HepG2 (cell line): ENCODE measurements around the gene TKFC. TPM values are rescaled to one million over a fixed set of nuclear protein-coding genes. Genes with fewer than 3 reads are reported as not detected.

ENCODE experiments used
- FOXO1 ChIP-seq: sonication (generic); formaldehyde crosslinking; IDR thresholded peaks from 2 replicates; pipeline ENCODE4 v1.4.0; 2020; ENCODE audit warnings: missing genetic modification reagents
- GABPB1 ChIP-seq: IDR thresholded peaks from 2 replicates; pipeline ENCODE4 v1.6.1; 2016; ENCODE audit warnings: mild to moderate bottlenecking, missing genetic modification reagents, moderate library complexity, missing compliant biosample characterization
- HDAC6 ChIP-seq: fragments of 200-600 bp; sonication (generic); IDR thresholded peaks from 2 replicates; pipeline ENCODE4 v1.7.0; 2017; ENCODE audit warnings: mild to moderate bottlenecking, antibody characterized with exemption, low read length, low read depth
- KLF6 ChIP-seq: IDR thresholded peaks from 2 replicates; pipeline ENCODE4 v1.8.0; 2016; ENCODE audit warnings: missing biosample characterization, missing genetic modification reagents
- MAFK ChIP-seq, 2 experiments: IDR thresholded peaks in 1 of 2; conservative IDR thresholded peaks in 1 of 2; 2 replicates each; pipeline ENCODE4 v1.6.1; 2011; ENCODE audit warnings: improper control_type of control experiment in 2 of 2, low read length in 2 of 2
- NCOA1 ChIP-seq: sonication (generic); formaldehyde crosslinking; IDR thresholded peaks from 2 replicates; pipeline ENCODE4 v1.9.0; 2021; ENCODE audit warnings: missing genetic modification reagents
- RORA ChIP-seq: sonication (generic); formaldehyde crosslinking; IDR thresholded peaks from 2 replicates; pipeline ENCODE4 v1.5.0; 2020; ENCODE audit warnings: mild to moderate bottlenecking, missing genetic modification reagents, moderate library complexity
- RXRB ChIP-seq: IDR thresholded peaks from 2 replicates; pipeline ENCODE4 v1.6.1; 2016; ENCODE audit warnings: borderline replicate concordance, missing genetic modification reagents, missing compliant biosample characterization
- SNAPC4 ChIP-seq: sonication (generic); formaldehyde crosslinking; IDR thresholded peaks from 2 replicates; pipeline ENCODE4 v1.4.0; 2020; ENCODE audit warnings: mild to moderate bottlenecking, missing genetic modification reagents
- YEATS2 ChIP-seq: sonication (generic); formaldehyde crosslinking; IDR thresholded peaks from 2 replicates; pipeline ENCODE4 v1.4.0; 2020; ENCODE audit warnings: missing genetic modification reagents, borderline replicate concordance
- ZFP36L2 ChIP-seq: sonication (generic); formaldehyde crosslinking; IDR thresholded peaks from 2 replicates; pipeline ENCODE4 v1.4.0; 2020; ENCODE audit warnings: missing genetic modification reagents
- ZNF468 ChIP-seq: sonication (generic); formaldehyde crosslinking; IDR thresholded peaks from 2 replicates; pipeline ENCODE4 v1.8.0; 2022; ENCODE audit warnings: mild to moderate bottlenecking, moderate library complexity, missing genetic modification reagents
- ZNF775 ChIP-seq: sonication (generic); formaldehyde crosslinking; IDR thresholded peaks from 2 replicates; pipeline ENCODE4 v1.4.0; 2020; ENCODE audit warnings: missing genetic modification reagents, mild to moderate bottlenecking, moderate library complexity, borderline replicate concordance
- polyA plus RNA-seq, 8 experiments: library from polyadenylated mRNA; depleted of rRNA in 3 of 8; stranded (reverse) in 7 of 8; unstranded in 1 of 8; fragments of >200 nt; fragmentation: Illumina TruSeq in 4 of 8; extraction: Trizol in 4 of 8; gene quantifications; 2 replicates each; pipeline versions ENCODE4 v1.2.1 to v1.2.3, GENCODE V29; 2011 to 2016; ENCODE audit warnings: low read depth in 4 of 8, missing spikeins in 1 of 8, mixed read lengths in 1 of 8; ENCODE audit not compliant: insufficient read depth in 1 of 8
- total RNA-seq, 5 experiments: library from RNA; depleted of rRNA; stranded (reverse); fragments of >200 nt; fragmentation: Illumina TruSeq; extraction: Trizol; gene quantifications; 2 replicates each; pipeline ENCODE4 v1.2.3, GENCODE V29; 2016; ENCODE audit warnings: low read depth in 1 of 5
- TF ChIP-seq, protein P1 (sequence below): IDR thresholded peaks from 2 replicates; pipeline ENCODE4 v1.6.1; 2016
- TF ChIP-seq, protein P2 (sequence below): sonication (generic); formaldehyde crosslinking; IDR thresholded peaks from 2 replicates; pipeline ENCODE4 v1.9.0; 2021; ENCODE audit warnings: missing genetic modification reagents, borderline replicate concordance
- TF ChIP-seq, protein P3 (sequence below): IDR thresholded peaks from 2 replicates; pipeline ENCODE4 v1.6.1; 2016; ENCODE audit warnings: missing genetic modification reagents, missing compliant biosample characterization
- TF ChIP-seq, protein P4 (sequence below): sonication (generic); formaldehyde crosslinking; conservative IDR thresholded peaks from 2 replicates; pipeline ENCODE4 v1.4.0; 2020; ENCODE audit warnings: missing genetic modification reagents
- TF ChIP-seq, protein P5 (sequence below): sonication (generic); formaldehyde crosslinking; IDR thresholded peaks from 2 replicates; pipeline ENCODE4 v1.8.1; 2023; ENCODE audit warnings: mild to moderate bottlenecking, missing genetic modification reagents, borderline replicate concordance

TKFC gene
- total and polyA plus RNA-seq, 2 of the 13 experiments (the other 11 are each of a cell fraction or from before 2014, with no cell fraction given) = 147 to 197 TPM

DNA sequence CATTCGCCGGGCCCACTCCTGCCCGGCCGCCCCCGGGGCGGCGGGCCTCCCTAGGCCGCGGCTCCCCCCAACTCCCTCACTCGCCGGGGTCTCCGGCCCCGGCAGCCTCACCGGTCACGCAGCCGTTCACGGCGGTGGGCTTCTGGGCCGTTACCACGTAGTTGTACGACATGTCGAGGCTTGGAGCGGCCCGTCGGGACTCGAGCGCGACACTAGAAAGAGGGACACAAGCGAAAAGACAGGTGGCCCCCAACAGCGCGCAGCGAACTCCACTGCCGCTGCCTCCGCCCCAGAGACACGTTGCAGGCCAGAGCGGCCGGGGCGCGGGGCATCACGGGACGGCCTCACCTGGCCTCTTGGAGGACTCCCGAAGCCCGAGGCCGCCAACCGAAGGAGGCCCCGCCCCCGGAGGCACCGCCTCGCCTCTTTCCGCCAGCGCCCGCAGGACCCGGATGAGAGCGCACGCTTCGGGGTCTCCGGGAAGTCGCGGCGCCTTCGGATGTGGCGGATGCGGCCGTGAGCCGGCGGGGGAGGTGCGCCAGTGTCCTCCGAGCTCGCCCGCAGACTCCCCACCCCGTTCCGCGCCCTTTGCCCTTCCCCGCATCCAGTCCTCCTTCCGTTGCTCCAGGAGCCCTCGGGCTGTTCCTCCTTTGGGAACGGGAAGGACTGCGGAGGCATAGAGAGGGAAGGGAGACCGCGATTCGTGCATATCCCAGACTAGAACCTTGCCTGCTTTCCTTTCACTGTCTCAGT lies at the start of gene TKFC, which contains the start of gene DDB1 (continued):
- TF ChIP-seq, protein P1, sequence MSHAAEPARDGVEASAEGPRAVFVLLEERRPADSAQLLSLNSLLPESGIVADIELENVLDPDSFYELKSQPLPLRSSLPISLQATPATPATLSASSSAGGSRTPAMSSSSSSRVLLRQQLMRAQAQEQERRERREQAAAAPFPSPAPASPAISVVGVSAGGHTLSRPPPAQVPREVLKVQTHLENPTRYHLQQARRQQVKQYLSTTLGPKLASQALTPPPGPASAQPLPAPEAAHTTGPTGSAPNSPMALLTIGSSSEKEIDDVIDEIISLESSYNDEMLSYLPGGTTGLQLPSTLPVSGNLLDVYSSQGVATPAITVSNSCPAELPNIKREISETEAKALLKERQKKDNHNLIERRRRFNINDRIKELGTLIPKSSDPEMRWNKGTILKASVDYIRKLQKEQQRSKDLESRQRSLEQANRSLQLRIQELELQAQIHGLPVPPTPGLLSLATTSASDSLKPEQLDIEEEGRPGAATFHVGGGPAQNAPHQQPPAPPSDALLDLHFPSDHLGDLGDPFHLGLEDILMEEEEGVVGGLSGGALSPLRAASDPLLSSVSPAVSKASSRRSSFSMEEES (CRISPR knock-in tag) = peak; percentile 70
- TF ChIP-seq YEATS2 (CRISPR knock-in tag) (peak; percentile 99), GABPB1 (peak; percentile 94), ZFP36L2 (CRISPR knock-in tag) (no peak), RXRB (peak; percentile 68), HDAC6 (no peak), MAFK (conservative IDR thresholded peaks at IDR 0.05 in 1 of 2, IDR thresholded peaks at IDR 0.05 in 1 of 2; ENCODE audit: low read length in 2 of 2) (no peak), ZNF775 (CRISPR knock-in tag) (no peak), FOXO1 (peak; percentile 51), SNAPC4 (CRISPR knock-in tag) (peak; percentile 60), RORA (CRISPR knock-in tag) (no peak), NCOA1 (peak; percentile 93), ZNF468 (CRISPR knock-in tag) (no peak), KLF6 (peak; percentile 91)
- TF ChIP-seq, protein P2, sequence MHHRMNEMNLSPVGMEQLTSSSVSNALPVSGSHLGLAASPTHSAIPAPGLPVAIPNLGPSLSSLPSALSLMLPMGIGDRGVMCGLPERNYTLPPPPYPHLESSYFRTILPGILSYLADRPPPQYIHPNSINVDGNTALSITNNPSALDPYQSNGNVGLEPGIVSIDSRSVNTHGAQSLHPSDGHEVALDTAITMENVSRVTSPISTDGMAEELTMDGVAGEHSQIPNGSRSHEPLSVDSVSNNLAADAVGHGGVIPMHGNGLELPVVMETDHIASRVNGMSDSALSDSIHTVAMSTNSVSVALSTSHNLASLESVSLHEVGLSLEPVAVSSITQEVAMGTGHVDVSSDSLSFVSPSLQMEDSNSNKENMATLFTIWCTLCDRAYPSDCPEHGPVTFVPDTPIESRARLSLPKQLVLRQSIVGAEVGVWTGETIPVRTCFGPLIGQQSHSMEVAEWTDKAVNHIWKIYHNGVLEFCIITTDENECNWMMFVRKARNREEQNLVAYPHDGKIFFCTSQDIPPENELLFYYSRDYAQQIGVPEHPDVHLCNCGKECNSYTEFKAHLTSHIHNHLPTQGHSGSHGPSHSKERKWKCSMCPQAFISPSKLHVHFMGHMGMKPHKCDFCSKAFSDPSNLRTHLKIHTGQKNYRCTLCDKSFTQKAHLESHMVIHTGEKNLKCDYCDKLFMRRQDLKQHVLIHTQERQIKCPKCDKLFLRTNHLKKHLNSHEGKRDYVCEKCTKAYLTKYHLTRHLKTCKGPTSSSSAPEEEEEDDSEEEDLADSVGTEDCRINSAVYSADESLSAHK = no peak
- TF ChIP-seq, protein P3, sequence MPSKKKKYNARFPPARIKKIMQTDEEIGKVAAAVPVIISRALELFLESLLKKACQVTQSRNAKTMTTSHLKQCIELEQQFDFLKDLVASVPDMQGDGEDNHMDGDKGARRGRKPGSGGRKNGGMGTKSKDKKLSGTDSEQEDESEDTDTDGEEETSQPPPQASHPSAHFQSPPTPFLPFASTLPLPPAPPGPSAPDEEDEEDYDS (CRISPR knock-in tag) = peak; percentile 83
- TF ChIP-seq, protein P4, sequence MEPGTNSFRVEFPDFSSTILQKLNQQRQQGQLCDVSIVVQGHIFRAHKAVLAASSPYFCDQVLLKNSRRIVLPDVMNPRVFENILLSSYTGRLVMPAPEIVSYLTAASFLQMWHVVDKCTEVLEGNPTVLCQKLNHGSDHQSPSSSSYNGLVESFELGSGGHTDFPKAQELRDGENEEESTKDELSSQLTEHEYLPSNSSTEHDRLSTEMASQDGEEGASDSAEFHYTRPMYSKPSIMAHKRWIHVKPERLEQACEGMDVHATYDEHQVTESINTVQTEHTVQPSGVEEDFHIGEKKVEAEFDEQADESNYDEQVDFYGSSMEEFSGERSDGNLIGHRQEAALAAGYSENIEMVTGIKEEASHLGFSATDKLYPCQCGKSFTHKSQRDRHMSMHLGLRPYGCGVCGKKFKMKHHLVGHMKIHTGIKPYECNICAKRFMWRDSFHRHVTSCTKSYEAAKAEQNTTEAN (CRISPR knock-in tag) = no peak; the same call in 1 of the 2 replicates
- TF ChIP-seq, protein P5, sequence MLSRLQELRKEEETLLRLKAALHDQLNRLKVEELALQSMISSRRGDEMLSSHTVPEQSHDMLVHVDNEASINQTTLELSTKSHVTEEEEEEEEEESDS (CRISPR knock-in tag) = peak; percentile 54; the same call in 1 of the 2 replicates
